Endothelial cell (in vitro differentiated cells): ENCODE results near the gene TNNI3K. TPM values are rescaled to one million over a fixed set of nuclear protein-coding genes. Genes with fewer than 3 reads are reported as not detected.

Source experiments
- DNase-seq: peaks from one replicate; pipeline ENCODE4 v3.0.0; 2021; ENCODE audit warnings: low spot score
- H3K27ac Mint-ChIP-seq: one replicate; pipeline ENCODE4 v1.8.0; 2021; ENCODE audit warnings: mixed read lengths, inconsistent platforms; ENCODE audit not compliant: unreplicated experiment
- H3K27me3 Mint-ChIP-seq: one replicate; pipeline ENCODE4 v1.8.0; 2021; ENCODE audit warnings: mild to moderate bottlenecking, moderate library complexity, mixed read lengths, inconsistent platforms; ENCODE audit not compliant: unreplicated experiment
- H3K36me3 Mint-ChIP-seq: one replicate; pipeline ENCODE4 v1.8.0; 2021; ENCODE audit warnings: mild to moderate bottlenecking, low read depth, mixed read lengths, inconsistent platforms; ENCODE audit not compliant: unreplicated experiment
- H3K4me1 Mint-ChIP-seq: one replicate; pipeline ENCODE4 v1.8.0; 2021; ENCODE audit warnings: mild to moderate bottlenecking, mixed read lengths, inconsistent platforms; ENCODE audit not compliant: unreplicated experiment
- H3K4me3 Mint-ChIP-seq: one replicate; pipeline ENCODE4 v1.8.0; 2021; ENCODE audit warnings: mild to moderate bottlenecking, mixed read lengths, inconsistent platforms; ENCODE audit not compliant: unreplicated experiment
- H3K9me3 Mint-ChIP-seq: one replicate; pipeline ENCODE4 v1.8.0; 2021; ENCODE audit warnings: mixed read lengths, inconsistent platforms; ENCODE audit not compliant: unreplicated experiment
- total RNA-seq: library from RNA; stranded (reverse); fragmentation: NEBNext Ultra II Directional; extraction: Animal tissue kit (Norgen Biotek cat#: 25700); gene quantifications from one replicate; pipeline ENCODE4 v1.2.1, GENCODE V29; 2021; ENCODE audit not compliant: unreplicated experiment
- TF ChIP-seq, protein P1 (sequence below): fragments of 200-600 bp; sonication (generic); IDR thresholded peaks from one replicate; pipeline ENCODE4 v1.5.0; 2021; ENCODE audit warnings: antibody characterized with exemption; ENCODE audit not compliant: unreplicated experiment

Gene TNNI3K
- total RNA-seq, 1 donor from 2014 or later = not detected

DNA sequence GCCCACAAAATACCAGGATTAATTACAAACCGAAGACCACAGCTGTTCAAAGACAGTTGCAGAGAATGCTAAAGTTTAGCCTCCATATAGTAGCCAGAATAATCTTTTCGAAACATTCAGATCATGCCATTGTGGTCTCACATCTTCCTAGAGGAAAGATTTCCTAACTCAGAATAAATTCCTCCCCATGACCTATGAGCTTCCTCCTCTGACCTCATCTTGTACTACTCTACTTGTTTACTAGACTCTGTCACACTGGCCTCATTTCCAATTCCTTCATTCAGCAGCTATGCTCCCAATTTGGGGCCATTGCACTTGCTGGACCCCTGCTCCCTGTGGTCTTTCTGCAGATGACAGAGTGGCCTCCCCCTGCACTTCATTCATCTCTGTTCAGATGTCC is 349.0 kb downstream of the TNNI3K start:
- H3K27me3 Mint-ChIP-seq = no peaks in the 10 kb centered on the region

DNA sequence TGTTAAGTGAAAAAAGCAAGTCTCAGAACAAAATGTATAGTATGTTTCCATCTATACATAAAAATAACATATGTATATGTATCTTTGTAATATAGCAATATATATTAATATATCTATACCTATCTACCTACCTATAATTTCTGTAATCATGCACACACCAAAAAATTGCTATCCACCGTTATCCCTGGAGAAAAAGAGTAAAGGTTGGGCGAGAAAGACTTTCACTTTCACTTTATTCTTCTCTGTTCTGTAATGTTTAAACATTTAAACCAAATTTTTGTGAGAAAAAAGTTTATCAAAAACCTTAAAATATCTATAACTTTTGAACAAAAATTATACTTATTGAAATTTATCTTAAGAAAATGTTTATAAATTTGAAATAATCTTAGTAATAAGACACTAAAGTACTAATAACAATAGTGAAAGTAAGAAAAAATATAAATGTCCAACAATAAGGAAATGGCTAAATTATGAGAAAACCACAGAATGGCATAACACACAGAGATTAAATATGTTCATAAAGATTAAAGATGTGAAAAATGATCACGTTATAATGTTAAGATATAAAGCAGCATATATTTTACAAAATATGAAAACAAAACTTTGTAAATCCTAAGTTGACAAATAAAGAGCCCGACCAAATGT is 351.2 kb downstream of the TNNI3K start:
- no peaks in the 10 kb centered on the region for H3K4me1 Mint-ChIP-seq
- TF ChIP-seq, protein P1, sequence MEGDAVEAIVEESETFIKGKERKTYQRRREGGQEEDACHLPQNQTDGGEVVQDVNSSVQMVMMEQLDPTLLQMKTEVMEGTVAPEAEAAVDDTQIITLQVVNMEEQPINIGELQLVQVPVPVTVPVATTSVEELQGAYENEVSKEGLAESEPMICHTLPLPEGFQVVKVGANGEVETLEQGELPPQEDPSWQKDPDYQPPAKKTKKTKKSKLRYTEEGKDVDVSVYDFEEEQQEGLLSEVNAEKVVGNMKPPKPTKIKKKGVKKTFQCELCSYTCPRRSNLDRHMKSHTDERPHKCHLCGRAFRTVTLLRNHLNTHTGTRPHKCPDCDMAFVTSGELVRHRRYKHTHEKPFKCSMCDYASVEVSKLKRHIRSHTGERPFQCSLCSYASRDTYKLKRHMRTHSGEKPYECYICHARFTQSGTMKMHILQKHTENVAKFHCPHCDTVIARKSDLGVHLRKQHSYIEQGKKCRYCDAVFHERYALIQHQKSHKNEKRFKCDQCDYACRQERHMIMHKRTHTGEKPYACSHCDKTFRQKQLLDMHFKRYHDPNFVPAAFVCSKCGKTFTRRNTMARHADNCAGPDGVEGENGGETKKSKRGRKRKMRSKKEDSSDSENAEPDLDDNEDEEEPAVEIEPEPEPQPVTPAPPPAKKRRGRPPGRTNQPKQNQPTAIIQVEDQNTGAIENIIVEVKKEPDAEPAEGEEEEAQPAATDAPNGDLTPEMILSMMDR = no peak
- H3K36me3 Mint-ChIP-seq = no peaks in the 10 kb centered on the region
- H3K27me3 Mint-ChIP-seq = no peaks in the 10 kb centered on the region
- H3K9me3 Mint-ChIP-seq = no peaks in the 10 kb centered on the region
- H3K27ac Mint-ChIP-seq = no peak overlapping the region
- DNase-seq = no peak
- H3K4me3 Mint-ChIP-seq = no peak overlapping the region

More for the DNA sequence above, 349.0 kb downstream of the TNNI3K start:
- no peak overlapping the region for H3K4me3 Mint-ChIP-seq
- no peaks in the 10 kb centered on the region for H3K9me3 Mint-ChIP-seq
- DNase-seq = no peak
- TF ChIP-seq, protein P1 = no peak
- no peak overlapping the region for H3K27ac Mint-ChIP-seq
- no peaks in the 10 kb centered on the region for H3K4me1 Mint-ChIP-seq
- H3K36me3 Mint-ChIP-seq = no peaks in the 10 kb centered on the region

DNA sequence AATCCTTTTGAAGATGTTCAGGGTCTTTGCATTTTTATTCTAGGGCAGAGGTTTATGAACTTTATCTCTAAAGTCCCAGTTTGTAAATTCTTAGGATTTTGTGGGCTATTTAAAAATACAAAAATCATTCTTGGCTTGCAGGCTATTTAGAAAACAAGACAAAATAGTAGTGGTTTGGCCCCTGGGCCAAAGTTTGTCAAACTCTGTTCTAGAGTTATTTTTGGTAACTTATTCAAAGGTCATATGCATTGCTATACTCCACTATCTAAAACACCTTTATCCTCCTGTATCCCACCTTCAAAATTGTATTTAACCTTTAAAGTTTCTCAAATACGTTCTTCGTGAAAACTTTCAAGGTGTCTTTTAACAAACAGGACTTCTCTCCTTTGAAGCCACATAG is 352.7 kb downstream of the TNNI3K start:
- Mint-ChIP-seq H3K9me3 (no peaks in the 10 kb centered on the region), H3K36me3 (no peaks in the 10 kb centered on the region), H3K4me1 (no peaks in the 10 kb centered on the region), H3K27ac (no peak overlapping the region), H3K4me3 (no peak overlapping the region), H3K27me3 (no peaks in the 10 kb centered on the region)
- TF ChIP-seq, protein P1 = no peak
- DNase-seq = no peak

DNA sequence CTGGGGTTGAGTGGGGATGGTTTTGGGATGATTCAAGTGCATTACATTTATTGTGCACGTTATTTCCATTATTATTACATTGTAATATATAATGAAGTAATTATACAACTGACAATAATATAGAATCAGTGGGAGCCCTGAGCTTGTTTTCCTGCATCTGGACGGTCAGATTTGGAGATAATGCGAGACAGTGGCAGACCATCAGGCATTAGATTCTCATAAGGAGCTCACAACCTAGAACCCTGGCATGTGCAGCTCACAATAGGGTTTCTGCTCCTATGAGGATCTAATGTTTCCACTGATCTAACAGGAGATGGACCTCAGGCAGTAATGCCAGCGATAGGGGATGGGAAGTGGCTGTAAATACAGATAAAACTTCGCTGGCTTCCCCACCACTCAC is 355.1 kb downstream of the TNNI3K start:
- Mint-ChIP-seq H3K4me3 (no peak overlapping the region), H3K9me3 (no peaks in the 10 kb centered on the region), H3K36me3 (no peaks in the 10 kb centered on the region), H3K27me3 (no peaks in the 10 kb centered on the region), H3K4me1 (no peaks in the 10 kb centered on the region), H3K27ac (no peak overlapping the region)
- DNase-seq = no peak
- TF ChIP-seq, protein P1 = no peak

DNA sequence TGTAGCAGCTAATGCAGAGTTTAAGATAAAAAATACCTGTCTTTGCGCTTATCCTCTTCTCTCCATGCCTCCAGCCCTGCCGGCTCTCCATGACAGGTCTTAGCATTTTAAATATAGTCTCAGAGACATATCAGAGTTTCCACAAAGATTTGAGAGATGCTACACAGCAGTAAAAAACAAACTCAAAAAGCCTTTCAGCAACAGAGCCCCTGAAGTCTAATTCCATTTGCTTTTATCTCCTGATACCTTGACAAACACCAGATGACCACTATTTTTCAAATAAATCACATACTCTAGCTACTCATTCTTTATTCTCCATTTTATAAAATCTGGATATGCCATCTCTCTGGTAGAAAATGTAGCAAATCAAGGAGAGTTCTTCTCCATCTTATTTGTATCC is 356.8 kb downstream of the TNNI3K start:
- TF ChIP-seq, protein P1 = no peak
- Mint-ChIP-seq H3K4me1 (no peaks in the 10 kb centered on the region), H3K36me3 (no peaks in the 10 kb centered on the region), H3K9me3 (no peaks in the 10 kb centered on the region), H3K27me3 (no peaks in the 10 kb centered on the region), H3K27ac (no peak overlapping the region), H3K4me3 (no peak overlapping the region)
- DNase-seq = no peak
